Peyer's patch (tissue), 4 donors: ENCODE data around the gene RELB. TPM values are rescaled to one million over a fixed set of nuclear protein-coding genes. Genes with fewer than 3 reads are reported as not detected.

ENCODE experiments used
- DNase-seq, 3 donors: peaks; one replicate each; pipeline ENCODE4 v3.0.0-alpha.2; 2017 to 2019
- H3K27ac ChIP-seq, 4 donors: fragments of 200-600 bp; sonication (generic); one replicate each; pipeline ENCODE4 v1.5.1; 2016 to 2019
- H3K27me3 ChIP-seq, 2 donors: fragments of 200-600 bp; sonication (generic); one replicate each; pipeline ENCODE4 v1.5.1; 2019
- H3K36me3 ChIP-seq, 3 donors: fragments of 200-600 bp; sonication (generic); one replicate each; pipeline ENCODE4 v1.5.1; 2016 to 2019
- H3K4me1 ChIP-seq, 4 donors: fragments of 200-600 bp; sonication (generic); one replicate each; pipeline ENCODE4 v1.5.1; 2016 to 2019
- H3K4me3 ChIP-seq, 4 donors: fragments of 200-600 bp; sonication (generic); 1 replicate in 3 of 4; 2 replicates in 1 of 4; pipeline ENCODE4 v1.5.1; 2016 to 2019; ENCODE audit warnings: mild to moderate bottlenecking in 1 of 4
- H3K9me3 ChIP-seq, 4 donors: fragments of 200-600 bp; sonication (generic); one replicate each; pipeline ENCODE4 v1.5.1; 2016 to 2019; ENCODE audit warnings: mild to moderate bottlenecking in 1 of 4
- POLR2A ChIP-seq, 2 donors: fragments of 450-650 bp; IDR thresholded peaks; one replicate each; pipeline ENCODE4 v1.5.1; 2017; ENCODE audit warnings: antibody characterized with exemption in 2 of 2, mild to moderate bottlenecking in 2 of 2, moderate library complexity in 2 of 2
- total RNA-seq, 4 donors: library from RNA; depleted of rRNA; stranded (reverse); fragments of >200 nt; gene quantifications; one replicate each; pipeline ENCODE4 v1.1.0, GENCODE V29; 2016
- TF ChIP-seq, protein P1 (sequence below), 6 experiments: fragments of 450-650 bp in 4 of 6; fragments of 200-600 bp in 2 of 6; sonication (generic) in 1 of 6; IDR thresholded peaks; one replicate each; pipeline ENCODE4 v1.5.1; 2017 to 2019; ENCODE audit warnings: antibody characterized with exemption in 6 of 6, mild to moderate bottlenecking in 3 of 6, moderate library complexity in 1 of 6

RELB gene
- total RNA-seq, 4 donors from 2014 or later: 13.3 to 49.8 (median 20.4) TPM

DNA sequence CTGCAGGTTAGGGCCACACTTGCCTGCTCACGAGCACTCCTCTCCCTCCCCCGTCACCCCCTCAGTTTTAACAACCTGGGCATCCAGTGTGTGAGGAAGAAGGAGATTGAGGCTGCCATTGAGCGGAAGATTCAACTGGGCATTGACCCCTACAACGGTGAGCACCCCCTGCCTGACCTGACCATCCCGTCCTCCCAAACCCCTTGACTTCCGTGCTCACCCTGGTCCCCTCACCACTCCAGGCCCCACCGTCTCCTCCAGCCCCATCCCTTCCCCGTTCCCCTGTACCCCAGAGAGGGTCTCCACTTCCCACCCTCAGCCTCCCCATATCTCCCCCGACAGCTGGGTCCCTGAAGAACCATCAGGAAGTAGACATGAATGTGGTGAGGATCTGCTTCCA is 24.0 kb downstream of the RELB start:
- Histone ChIP-seq H3K4me1 (no peaks in the 10 kb centered on the region), H3K4me3 (no peak overlapping the region), H3K36me3 (peaks cover 0 to 52% (median 0%) of the 10 kb centered on the region in 3 donors), H3K27me3 (no peaks in the 10 kb centered on the region), H3K9me3 (no peaks in the 10 kb centered on the region), H3K27ac (no peak overlapping the region)
- TF ChIP-seq, protein P1, sequence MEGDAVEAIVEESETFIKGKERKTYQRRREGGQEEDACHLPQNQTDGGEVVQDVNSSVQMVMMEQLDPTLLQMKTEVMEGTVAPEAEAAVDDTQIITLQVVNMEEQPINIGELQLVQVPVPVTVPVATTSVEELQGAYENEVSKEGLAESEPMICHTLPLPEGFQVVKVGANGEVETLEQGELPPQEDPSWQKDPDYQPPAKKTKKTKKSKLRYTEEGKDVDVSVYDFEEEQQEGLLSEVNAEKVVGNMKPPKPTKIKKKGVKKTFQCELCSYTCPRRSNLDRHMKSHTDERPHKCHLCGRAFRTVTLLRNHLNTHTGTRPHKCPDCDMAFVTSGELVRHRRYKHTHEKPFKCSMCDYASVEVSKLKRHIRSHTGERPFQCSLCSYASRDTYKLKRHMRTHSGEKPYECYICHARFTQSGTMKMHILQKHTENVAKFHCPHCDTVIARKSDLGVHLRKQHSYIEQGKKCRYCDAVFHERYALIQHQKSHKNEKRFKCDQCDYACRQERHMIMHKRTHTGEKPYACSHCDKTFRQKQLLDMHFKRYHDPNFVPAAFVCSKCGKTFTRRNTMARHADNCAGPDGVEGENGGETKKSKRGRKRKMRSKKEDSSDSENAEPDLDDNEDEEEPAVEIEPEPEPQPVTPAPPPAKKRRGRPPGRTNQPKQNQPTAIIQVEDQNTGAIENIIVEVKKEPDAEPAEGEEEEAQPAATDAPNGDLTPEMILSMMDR (IDR thresholded peaks at IDR 0.05): no peak
- TF ChIP-seq POLR2A (IDR thresholded peaks at IDR 0.05): no peak
- no peak for DNase-seq

GRCh38 chr19:45027371-45027770 is 26.1 kb downstream of the RELB start:
- H3K9me3 ChIP-seq: no peaks in the 10 kb centered on the region
- no peaks in the 10 kb centered on the region for H3K27me3 ChIP-seq
- no peaks in the 10 kb centered on the region for H3K4me1 ChIP-seq
- no peak for DNase-seq
- peaks cover 0 to 67% (median 0%) of the 10 kb centered on the region in 3 donors for H3K36me3 ChIP-seq
- no peak overlapping the region for H3K27ac ChIP-seq
- TF ChIP-seq POLR2A (IDR thresholded peaks at IDR 0.05): no peak
- TF ChIP-seq, protein P1 (IDR thresholded peaks at IDR 0.05): no peak
- no peak overlapping the region for H3K4me3 ChIP-seq

DNA sequence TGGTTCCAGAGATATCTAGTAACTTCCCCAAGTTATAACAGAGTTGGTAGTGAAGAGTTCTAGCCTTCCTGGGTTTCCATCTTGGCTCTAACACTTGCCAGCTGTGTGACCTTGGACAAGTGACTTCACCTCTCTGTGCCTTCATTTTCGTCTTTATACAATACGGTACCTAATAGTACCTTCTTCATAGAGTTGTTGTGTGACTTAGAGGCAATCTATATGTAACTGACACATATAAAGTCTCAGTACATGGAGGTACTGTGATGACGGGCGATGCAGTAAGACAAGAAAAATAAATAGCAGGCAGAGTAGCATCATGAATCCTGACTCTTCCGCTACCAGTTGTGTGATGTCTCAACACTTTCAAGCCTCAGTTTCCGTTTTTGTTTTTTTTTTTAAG is 29.6 kb downstream of the RELB start:
- TF ChIP-seq, protein P1 (IDR thresholded peaks at IDR 0.05): no peak
- no peak for TF ChIP-seq POLR2A (IDR thresholded peaks at IDR 0.05)
- H3K9me3 ChIP-seq: no peaks in the 10 kb centered on the region
- no peaks in the 10 kb centered on the region for H3K4me1 ChIP-seq
- peaks cover 0 to 90% (median 0%) of the 10 kb centered on the region in 3 donors for H3K36me3 ChIP-seq
- H3K4me3 ChIP-seq: no peak overlapping the region
- H3K27me3 ChIP-seq: no peaks in the 10 kb centered on the region
- no peak overlapping the region for H3K27ac ChIP-seq
- no peak for DNase-seq

GRCh38 chr19:45032421-45032820 is 31.2 kb downstream of the RELB start:
- Histone ChIP-seq H3K27me3 (no peaks in the 10 kb centered on the region), H3K9me3 (no peaks in the 10 kb centered on the region), H3K4me1 (no peaks in the 10 kb centered on the region), H3K27ac (no peak overlapping the region), H3K4me3 (no peak overlapping the region), H3K36me3 (peaks cover 0 to 77% (median 0%) of the 10 kb centered on the region in 3 donors)
- no peak for TF ChIP-seq POLR2A (IDR thresholded peaks at IDR 0.05)
- TF ChIP-seq, protein P1 (IDR thresholded peaks at IDR 0.05): no peak
- DNase-seq: no peak

DNA sequence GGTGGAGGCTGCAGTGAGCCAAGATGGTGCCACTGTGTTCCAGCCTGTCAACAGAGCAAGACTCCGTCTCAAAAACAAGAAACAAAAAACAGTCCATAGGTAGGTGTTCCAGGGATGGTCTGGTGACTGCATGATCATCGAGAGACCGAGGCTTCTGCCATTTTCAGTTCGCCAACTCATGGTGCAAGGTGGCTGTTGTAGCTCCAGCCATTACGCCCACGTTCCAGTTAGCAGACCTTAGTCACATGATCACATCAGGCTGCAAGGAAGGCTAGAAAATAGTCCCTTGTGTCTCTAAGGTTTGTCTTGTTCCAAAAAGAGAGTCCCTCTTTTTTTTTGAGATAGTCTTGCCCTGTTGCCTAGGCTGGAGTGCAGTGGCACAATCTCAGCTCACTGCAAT is 34.5 kb downstream of the RELB start:
- Histone ChIP-seq H3K36me3 (peaks cover 0 to 51% (median 0%) of the 10 kb centered on the region in 3 donors), H3K27me3 (no peaks in the 10 kb centered on the region)

More for the DNA sequence above, 34.5 kb downstream of the RELB start:
- Histone ChIP-seq H3K9me3 (no peaks in the 10 kb centered on the region), H3K4me1 (peaks cover 0 to 14% (median 12%) of the 10 kb centered on the region in 4 donors), H3K27ac (no peak overlapping the region), H3K4me3 (no peak overlapping the region)
- no peak for DNase-seq
- TF ChIP-seq, protein P1 (IDR thresholded peaks at IDR 0.05): no peak
- no peak for TF ChIP-seq POLR2A (IDR thresholded peaks at IDR 0.05)
